Middle frontal gyrus (tissue), 1 donor: ENCODE measurements around the gene DENND1A.
A peak's percentile ranks its signal among the peaks of the same experiment; 100 is the strongest.

ENCODE experiments used
- DNase-seq: peaks from one replicate; pipeline ENCODE4 v3.0.0-alpha.2; 2015; ENCODE audit warnings: low spot score; ENCODE audit errors: extremely low spot score

DENND1A gene

DNA sequence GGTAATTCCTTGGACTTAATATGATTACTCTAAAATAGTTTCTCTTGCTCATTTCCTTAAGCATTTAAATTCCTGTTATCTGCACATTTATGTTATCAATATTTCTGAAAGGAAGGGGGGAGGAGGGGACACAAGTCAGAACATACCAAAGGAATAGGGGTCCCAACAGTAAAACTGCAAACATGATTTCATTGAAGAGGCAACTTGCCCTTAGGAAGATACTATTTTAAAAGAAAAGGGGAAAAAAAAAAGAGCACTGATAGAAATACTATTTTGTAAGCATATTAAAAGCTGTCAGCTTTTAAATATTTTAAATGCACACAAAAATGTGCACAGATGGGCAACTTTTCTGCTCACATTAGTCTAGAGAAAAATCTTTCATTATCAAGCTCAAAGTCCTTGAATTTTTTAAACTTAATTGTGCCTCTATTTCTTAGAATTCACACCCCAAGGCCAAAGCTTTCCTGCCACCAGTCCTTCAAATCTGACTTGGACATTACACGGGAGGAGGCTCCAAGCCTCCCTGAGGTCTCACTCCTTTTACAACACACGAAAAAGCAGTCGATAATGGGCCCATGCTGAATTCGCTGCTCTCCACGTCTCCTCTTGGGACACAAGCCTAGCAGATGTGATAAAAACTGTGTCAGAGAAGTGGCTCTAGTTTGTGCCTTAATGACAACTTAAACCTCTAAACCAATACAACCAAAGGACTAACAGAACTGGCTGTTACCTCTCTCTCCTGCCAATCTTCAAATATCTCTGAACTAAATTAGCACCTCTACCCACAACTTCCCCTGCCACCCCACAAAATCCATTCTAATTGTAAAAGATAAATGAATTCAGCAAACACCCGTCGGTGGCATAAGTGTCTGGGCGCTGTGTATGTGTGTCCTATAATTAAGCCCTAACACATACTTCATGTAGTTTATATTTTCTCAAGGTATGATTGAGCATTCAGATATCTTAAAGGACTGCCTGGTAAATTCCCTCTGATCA, 154.3 kb downstream of the DENND1A start:
- DNase-seq, result no peak

DNA sequence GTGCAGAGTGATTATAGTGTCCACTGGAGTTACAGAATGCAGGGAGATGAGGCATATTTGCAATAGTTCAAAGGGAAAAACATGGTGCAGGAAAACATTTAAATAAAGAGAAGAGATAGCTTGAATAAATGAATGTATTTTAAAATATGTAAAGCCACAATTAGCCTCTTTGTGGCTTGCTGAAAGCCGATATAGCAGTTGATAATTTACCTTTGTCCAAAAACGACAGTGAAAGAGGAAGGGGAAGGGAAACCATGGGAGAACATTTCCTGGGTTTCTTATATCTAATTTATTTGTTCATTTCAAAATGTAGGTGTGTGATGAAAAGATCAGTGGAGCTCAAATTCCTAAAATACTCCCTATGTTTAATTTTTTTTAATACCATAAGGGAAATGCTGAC, 156.1 kb downstream of the DENND1A start:
- DNase-seq, result no peak

- no peak for DNase-seq
Measured at GRCh38 chr9:123772967-123773366, 157.0 kb downstream of the DENND1A start.

- no peak for DNase-seq
Measured at GRCh38 chr9:123772374-123772773, 157.6 kb downstream of the DENND1A start.

DNA sequence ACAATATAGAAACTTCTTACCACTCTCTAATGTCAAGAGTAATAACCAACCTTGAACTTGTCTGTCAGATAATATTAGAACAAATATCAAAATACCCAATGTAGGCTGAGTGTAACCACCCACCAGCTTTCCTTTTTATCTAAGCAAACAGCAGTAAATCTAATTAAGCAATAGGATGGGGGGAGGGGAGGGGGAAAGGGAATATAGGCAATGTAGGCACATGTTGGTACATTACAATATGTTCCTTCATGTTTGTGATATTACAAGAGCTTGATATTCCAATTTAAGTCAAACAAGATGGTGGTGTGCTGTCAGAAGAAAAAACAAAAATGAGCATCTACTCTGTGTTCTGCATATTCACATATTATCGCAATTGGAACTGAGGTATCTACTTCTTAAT, 158.2 kb downstream of the DENND1A start:
- DNase-seq, result no peak

DNA sequence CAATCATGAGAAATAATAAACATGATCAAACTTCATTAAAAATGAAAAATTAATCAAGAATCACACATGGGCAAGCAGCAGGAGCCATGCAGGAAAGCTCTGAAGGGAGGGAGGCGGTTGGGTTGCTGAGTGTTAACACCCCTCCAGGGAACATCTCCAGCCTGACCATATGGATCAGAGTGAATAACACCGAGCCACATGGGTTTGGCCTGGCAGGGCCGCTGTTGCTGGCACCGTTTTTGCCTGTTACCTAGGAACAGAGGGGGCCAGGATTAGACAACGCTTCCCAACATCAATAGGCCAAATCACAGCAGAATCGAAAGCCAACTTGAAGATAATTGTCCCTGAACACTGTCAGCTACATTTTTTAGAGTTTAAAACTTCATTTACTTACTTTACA, 160.2 kb downstream of the DENND1A start:
- no peak for DNase-seq

DNA sequence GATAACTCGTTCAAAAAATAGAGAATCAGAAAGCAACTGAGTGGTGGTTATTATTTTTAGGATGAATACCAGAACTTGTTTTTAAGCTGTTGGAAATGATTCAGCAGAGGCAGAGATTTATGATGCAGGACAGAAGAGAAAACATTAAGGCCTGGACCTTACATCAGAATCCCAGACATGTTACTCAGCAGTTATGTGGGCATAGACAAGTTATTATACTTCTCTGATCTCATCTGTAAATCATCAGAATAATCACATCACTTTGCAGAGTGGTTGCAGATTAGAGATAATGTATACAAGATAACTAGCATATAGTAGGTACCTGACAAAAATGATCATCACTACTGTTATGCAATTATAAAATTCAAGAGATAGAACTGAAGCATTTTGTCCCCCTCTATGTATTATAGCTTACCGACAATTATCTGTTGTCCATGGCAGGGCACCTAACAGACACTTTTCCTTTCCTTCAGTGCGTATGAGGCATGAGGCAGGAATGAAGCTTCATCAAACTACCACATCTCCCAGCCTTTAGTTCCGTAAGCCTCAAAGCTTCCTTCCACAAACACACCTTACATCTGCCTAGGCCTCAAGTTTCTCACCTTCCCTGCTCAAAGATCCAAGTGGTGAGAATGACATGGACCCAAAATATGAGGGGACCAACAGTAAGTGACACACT, 165.9 kb downstream of the DENND1A start:
- DNase-seq, result no peak

DNA sequence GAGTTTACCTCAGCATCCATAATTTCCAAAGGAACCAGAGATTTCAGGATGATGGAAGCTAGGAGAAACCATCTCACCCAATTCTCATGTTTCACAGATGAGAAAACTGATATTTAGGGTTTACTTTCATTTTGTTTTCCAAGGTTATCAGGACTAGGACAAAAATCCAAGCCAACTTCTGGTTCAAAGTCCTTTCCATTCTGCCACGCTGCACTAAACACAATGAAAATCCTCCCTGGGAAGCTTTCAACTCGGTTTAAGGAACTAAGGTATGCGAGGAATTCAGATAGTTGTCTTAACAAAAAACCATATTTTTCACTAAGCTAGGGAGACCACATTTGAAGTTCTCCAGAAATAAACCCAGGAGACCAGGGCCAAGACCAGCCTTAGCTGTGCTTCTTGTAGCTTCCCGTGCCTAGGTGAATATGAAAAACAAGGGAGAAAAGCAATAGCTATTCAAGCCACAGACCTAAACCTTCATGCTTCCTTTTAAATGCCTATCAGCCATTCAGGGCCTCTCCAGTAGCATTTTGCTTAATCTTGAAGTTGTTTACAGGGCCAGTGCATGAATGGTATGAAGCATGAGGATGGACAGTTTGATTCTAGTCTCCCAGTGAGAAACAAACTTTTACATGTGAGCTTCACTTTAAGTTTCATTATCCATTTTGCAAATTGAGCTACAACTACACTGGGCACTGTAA, 167.9 kb downstream of the DENND1A start:
- DNase-seq, result no peak

- no peak for DNase-seq
Measured at GRCh38 chr9:123757960-123758359, 172.0 kb downstream of the DENND1A start.

DNA sequence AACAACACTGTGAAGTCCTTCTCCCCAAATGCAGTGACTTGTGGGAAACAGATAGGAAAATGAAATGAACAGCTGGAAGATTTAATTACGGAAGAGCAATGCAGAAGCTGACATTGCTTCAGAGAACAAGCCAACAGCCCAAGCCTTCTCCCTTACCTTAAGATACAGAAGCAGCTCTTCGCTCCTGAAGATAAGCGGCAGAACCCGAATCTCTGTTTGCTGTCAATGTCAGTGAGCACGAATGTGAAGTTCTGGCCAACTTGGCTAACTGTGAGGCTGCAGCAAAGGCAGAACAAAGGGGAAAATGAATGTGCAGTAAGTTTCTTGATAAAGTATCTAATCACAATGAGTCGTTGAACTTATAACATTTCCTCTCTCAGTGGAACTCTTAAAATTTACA, 172.4 kb downstream of the DENND1A start:
- DNase-seq, result no peak

DNA sequence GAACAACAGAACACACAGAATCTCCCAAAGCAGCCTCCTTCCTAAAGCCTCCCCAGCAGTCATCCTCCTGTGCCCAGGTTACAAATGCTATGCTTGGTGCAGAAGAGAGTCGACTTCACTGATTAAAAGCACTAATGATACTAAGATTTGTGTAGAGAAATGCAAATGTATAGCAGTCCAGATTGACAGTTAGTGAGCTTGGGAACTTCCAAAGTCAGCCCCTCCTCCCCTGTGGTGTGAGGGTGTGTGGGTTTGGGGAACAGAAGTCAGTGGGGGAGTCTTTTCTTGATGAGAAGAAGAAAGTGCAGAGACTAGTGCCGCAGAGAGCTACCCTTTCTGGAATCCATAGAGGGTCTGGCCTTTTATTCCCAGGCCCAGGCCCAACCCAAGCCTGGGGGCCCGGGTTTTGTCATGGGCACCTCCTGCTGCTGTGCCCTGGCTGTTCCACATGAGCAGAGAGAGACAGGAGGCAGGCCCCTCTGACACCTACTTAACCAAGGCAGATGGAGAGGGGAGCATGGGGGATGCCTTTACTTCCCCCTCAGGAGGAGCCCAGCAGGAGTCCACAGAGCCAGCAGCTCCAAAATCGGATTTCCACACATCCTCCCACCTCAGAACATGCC, 173.3 kb downstream of the DENND1A start:
- DNase-seq, result no peak

DNA sequence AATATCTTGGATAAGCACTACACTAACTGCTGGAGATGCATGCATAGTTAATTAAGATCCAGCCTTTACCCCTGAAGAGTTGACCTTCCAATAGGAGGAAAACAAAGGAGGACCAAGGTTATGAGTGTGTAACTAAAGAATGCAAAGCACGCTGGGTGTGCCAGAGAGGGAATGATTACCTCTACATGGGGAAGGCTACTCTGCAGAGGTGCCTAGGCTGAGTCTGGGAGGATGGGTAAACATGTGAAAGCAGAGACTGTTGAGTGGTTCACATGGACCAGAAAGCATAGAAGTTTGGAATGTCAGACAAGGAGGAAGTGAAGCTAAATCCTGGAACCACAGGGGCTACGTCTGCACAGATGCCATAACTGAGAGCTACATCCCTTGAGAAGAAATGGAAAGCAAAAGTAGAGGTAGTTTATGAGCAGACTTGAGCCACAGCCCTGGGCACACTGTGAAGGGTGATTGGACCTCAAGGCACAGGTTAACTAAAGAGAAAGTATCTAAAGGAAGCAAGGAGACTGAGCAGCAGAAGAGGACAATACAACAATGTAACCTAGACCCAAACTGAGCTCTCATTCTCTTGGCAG, 176.2 kb downstream of the DENND1A start:
- DNase-seq, result no peak

DNA sequence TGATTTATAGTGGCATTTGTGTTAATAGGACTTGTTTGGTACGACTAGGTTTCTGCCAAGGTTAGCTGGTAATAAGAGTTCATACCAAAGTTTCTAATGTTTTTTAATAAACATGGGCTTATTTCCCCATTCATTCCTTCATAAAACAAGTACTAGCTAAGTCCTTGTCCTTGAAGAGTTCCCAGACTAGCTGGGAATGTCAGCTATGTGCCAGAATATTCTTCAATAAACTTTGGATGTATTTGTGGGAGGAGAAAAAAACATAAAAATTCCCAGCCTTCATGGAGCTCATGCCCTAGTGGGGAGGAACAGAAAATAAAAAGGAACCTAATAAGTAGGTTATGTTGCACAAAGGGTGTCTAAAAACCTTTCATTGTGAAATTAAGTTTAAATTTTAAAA, 176.9 kb downstream of the DENND1A start:
- DNase-seq, result no peak

DNA sequence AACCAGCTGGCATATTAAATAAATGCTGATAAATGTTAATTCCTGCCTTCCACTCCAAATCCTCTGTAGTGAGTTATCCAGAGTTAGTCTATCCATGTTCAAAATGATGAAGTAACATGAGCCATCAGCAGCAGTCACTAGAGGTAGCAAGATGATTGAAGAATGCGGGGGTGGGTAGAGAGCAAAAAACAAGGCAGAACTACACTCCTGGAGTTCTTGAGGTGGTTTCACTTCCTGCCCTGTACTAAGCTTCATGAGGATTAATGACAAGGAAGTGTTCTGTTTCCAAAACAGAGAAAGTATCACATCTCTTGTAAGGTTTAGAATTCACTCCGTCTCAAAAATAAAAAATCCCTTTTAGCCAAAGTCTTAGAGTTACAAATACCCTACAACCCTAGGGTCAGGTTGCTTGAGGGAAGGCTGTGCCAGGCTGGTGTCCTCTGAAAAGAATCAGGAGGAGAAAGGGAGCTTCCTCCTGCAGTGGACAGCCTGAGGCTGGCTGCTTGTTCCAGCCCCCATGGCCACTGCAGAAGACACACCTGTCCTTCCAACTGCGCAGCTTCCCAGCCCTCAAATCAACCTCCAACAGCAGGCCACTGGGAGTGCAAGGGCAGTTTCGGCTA, 180.2 kb downstream of the DENND1A start:
- no peak for DNase-seq

DNA sequence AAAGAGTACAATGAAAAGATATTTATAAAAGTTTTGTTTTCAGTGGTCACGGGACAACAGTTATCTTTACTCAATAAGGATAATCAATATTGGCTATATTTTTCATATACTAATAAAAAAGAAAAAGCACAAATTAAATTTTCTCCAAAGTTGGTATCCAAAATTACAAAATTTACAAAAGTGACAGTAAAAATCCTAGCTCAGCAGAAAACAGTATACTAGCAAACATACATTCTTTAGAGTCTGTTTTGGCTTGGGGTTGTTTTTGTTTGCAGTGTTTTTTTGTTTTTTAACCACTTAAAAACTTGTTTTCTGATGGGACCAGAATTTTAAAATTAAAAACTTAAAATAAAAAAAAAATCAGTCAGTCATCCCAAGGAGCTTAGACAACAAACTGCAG, 183.2 kb downstream of the DENND1A start:
- no peak for DNase-seq

GRCh38 chr9:123745933-123746332, 184.0 kb downstream of the DENND1A start:
- DNase-seq, result no peak

- no peak for DNase-seq
Measured at GRCh38 chr9:123745451-123745850, 184.5 kb downstream of the DENND1A start.

- no peak for DNase-seq
Measured at GRCh38 chr9:123743737-123744136, 186.2 kb downstream of the DENND1A start.

DNA sequence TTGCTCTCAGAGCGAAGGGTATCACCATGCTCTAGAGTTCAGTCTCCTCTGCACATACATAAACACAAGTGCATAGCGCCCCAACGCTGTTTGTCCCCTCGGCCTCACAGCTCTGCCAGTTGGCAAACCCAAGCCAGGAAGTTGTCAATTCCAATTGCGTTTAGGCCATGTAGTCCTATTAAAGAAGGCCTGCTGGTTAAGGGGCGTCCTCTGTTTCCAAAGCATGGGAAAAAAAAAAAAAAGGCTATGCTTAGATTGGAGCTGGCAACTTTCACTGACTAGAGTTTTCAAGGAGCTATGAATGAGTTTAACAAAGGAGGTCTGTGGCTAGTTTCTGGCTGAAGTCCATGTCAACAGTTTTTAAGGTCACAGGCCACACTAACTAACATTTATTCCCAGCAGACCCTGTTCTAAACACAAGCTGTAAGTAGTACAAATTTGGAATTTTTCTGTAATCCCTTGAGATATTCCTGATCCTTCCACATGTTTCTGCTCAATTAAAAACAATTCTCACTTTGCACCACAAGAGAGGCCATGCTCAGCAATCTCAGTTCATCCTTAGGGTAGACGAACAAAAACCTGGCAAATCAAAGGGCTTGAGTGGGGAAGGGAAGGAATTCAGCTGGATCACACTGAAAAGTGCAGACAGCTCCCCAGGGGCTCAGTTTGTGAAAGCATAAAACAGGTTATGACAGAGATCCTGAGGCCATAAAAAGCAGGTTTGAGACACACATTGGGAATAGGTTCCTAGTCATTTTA, 187.7 kb downstream of the DENND1A start:
- peak; percentile 37 for DNase-seq

GRCh38 chr9:123741214-123741613, 188.7 kb downstream of the DENND1A start:
- no peak for DNase-seq
